ENCODE data around the gene IL26.

DNA sequence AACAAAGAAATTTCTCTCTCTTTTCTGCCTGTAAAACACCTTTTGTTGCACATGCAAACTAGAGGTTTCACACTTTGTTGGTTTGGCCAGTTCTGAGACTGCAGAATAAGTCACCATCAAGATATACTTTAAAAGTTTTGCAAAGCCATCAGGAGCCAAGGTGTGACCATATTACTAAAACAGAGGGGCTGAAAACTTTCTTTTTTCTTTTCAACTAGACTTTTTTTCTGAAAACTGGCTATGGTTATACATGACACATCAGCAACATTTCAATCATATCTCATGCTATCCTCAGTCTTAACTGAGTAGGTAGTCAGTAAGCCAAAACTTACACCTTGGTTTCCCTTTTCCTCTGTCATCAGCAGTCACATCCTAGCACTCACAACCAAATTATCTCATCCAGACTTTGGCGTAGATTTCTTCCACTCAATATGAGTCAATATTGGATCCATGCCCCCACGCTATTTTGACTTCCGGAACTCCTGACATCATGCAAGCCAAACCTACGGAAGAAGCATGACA, 62.0 kb downstream of the IL26 start:
- TF ChIP-seq, protein P1, sequence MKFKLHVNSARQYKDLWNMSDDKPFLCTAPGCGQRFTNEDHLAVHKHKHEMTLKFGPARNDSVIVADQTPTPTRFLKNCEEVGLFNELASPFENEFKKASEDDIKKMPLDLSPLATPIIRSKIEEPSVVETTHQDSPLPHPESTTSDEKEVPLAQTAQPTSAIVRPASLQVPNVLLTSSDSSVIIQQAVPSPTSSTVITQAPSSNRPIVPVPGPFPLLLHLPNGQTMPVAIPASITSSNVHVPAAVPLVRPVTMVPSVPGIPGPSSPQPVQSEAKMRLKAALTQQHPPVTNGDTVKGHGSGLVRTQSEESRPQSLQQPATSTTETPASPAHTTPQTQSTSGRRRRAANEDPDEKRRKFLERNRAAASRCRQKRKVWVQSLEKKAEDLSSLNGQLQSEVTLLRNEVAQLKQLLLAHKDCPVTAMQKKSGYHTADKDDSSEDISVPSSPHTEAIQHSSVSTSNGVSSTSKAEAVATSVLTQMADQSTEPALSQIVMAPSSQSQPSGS (tag by site-specific recombination; IDR thresholded peaks at IDR 0.05; ENCODE audit: low read depth), result no peak
- TF ChIP-seq, protein P2, sequence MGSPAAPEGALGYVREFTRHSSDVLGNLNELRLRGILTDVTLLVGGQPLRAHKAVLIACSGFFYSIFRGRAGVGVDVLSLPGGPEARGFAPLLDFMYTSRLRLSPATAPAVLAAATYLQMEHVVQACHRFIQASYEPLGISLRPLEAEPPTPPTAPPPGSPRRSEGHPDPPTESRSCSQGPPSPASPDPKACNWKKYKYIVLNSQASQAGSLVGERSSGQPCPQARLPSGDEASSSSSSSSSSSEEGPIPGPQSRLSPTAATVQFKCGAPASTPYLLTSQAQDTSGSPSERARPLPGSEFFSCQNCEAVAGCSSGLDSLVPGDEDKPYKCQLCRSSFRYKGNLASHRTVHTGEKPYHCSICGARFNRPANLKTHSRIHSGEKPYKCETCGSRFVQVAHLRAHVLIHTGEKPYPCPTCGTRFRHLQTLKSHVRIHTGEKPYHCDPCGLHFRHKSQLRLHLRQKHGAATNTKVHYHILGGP (tag by site-specific recombination; IDR thresholded peaks at IDR 0.05), result no peak
- TF ChIP-seq, protein P3, sequence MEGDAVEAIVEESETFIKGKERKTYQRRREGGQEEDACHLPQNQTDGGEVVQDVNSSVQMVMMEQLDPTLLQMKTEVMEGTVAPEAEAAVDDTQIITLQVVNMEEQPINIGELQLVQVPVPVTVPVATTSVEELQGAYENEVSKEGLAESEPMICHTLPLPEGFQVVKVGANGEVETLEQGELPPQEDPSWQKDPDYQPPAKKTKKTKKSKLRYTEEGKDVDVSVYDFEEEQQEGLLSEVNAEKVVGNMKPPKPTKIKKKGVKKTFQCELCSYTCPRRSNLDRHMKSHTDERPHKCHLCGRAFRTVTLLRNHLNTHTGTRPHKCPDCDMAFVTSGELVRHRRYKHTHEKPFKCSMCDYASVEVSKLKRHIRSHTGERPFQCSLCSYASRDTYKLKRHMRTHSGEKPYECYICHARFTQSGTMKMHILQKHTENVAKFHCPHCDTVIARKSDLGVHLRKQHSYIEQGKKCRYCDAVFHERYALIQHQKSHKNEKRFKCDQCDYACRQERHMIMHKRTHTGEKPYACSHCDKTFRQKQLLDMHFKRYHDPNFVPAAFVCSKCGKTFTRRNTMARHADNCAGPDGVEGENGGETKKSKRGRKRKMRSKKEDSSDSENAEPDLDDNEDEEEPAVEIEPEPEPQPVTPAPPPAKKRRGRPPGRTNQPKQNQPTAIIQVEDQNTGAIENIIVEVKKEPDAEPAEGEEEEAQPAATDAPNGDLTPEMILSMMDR (tag by site-specific recombination; IDR thresholded peaks at IDR 0.05), result no peak
- TF ChIP-seq WT1 (tag by site-specific recombination; IDR thresholded peaks at IDR 0.05) (no peak), ZNF837 (tag by site-specific recombination; IDR thresholded peaks at IDR 0.05) (no peak), ZNF76 (tag by site-specific recombination; IDR thresholded peaks at IDR 0.05; ENCODE audit: borderline replicate concordance, low read depth) (no peak), ZNF792 (tag by site-specific recombination; IDR thresholded peaks at IDR 0.05) (no peak), KLF7 (tag by site-specific recombination; IDR thresholded peaks at IDR 0.05; ENCODE audit: borderline replicate concordance) (no peak), ZNF423 (tag by site-specific recombination; IDR thresholded peaks at IDR 0.05) (no peak), BCL11A (tag by site-specific recombination; IDR thresholded peaks at IDR 0.05; ENCODE audit: low read depth) (no peak)
